ENCODE measurements around the gene DOK7.

DOK7 gene

GRCh38 chr4:3464349-3464905 lies 1.3 kb downstream of the DOK7 start:
- no peak for DNase-seq

- DNase-seq = no peak
These were observed 2.0 kb downstream of the DOK7 start for GRCh38 chr4:3464911-3465697.

GRCh38 chr4:3465698-3466671 lies 2.9 kb downstream of the DOK7 start:
- no peak for DNase-seq

- no peak for DNase-seq
These were observed 3.8 kb downstream of the DOK7 start for GRCh38 chr4:3466691-3467600.

GRCh38 chr4:3467601-3468031 lies 4.5 kb downstream of the DOK7 start:
- no peak for DNase-seq

- no peak for DNase-seq
These were observed 5.0 kb downstream of the DOK7 start for GRCh38 chr4:3468154-3468553.

- DNase-seq = no peak
These were observed 5.7 kb downstream of the DOK7 start for GRCh38 chr4:3468804-3469203.

- no peak for DNase-seq
These were observed 6.5 kb downstream of the DOK7 start for GRCh38 chr4:3469386-3470243.

GRCh38 chr4:3470244-3471097 lies 7.4 kb downstream of the DOK7 start:
- DNase-seq = no peak

GRCh38 chr4:3471098-3471760 lies 8.1 kb downstream of the DOK7 start:
- DNase-seq = no peak

GRCh38 chr4:3471886-3472285 lies 8.8 kb downstream of the DOK7 start:
- DNase-seq = no peak

- DNase-seq = no peak
These were observed 9.5 kb downstream of the DOK7 start for GRCh38 chr4:3472411-3473141.

- no peak for DNase-seq
These were observed 10.3 kb downstream of the DOK7 start for GRCh38 chr4:3473181-3473950.

GRCh38 chr4:3473996-3474765 lies 11.1 kb downstream of the DOK7 start:
- DNase-seq = no peak

- no peak for DNase-seq
These were observed 12.1 kb downstream of the DOK7 start for GRCh38 chr4:3475041-3475712.

- no peak for DNase-seq
These were observed 12.7 kb downstream of the DOK7 start for GRCh38 chr4:3475713-3476260.

GRCh38 chr4:3476341-3476747 lies 13.2 kb downstream of the DOK7 start:
- no peak for DNase-seq

All from activated CD4-positive, alpha-beta T cell treated with anti-CD3 and anti-CD28 coated beads, Interleukin-2, amount 50 U/mL, for 1 hour (primary cell).